Measurements from ENCODE around the gene NUP62CL.

DNA sequence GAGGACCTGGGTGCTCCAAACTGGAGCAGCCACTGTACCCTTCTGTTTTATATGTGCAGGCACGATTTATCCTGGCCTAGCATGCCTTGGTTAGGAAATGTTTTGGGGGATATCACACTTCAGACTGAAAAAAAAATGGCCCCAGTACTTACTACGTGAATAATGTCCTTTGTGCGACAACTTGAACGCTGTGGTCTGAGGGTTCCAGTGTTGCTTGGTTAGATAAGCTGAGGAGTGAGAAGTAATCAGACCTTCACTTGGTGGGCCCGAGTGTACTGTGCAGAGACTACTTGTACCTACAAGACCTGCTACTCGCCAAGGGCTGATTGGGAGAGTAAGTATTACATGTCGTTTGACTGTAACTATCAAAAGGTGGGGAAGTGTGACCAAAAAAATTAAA, 856 bp upstream of the NUP62CL start:
- TF ChIP-seq ZNF24 (IDR thresholded peaks at IDR 0.05) (no peak), NAIF1 (CRISPR knock-in tag; IDR thresholded peaks at IDR 0.05; ENCODE audit: borderline replicate concordance) (no peak), TCF7 (IDR thresholded peaks at IDR 0.05; ENCODE audit: low read depth) (no peak), ZNF850 (CRISPR knock-in tag; conservative IDR thresholded peaks at IDR 0.05) (no peak)
- TF ChIP-seq, protein P1, sequence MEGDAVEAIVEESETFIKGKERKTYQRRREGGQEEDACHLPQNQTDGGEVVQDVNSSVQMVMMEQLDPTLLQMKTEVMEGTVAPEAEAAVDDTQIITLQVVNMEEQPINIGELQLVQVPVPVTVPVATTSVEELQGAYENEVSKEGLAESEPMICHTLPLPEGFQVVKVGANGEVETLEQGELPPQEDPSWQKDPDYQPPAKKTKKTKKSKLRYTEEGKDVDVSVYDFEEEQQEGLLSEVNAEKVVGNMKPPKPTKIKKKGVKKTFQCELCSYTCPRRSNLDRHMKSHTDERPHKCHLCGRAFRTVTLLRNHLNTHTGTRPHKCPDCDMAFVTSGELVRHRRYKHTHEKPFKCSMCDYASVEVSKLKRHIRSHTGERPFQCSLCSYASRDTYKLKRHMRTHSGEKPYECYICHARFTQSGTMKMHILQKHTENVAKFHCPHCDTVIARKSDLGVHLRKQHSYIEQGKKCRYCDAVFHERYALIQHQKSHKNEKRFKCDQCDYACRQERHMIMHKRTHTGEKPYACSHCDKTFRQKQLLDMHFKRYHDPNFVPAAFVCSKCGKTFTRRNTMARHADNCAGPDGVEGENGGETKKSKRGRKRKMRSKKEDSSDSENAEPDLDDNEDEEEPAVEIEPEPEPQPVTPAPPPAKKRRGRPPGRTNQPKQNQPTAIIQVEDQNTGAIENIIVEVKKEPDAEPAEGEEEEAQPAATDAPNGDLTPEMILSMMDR (CRISPR knock-in tag; IDR thresholded peaks at IDR 0.05) = no peak
- TF ChIP-seq, protein P2, sequence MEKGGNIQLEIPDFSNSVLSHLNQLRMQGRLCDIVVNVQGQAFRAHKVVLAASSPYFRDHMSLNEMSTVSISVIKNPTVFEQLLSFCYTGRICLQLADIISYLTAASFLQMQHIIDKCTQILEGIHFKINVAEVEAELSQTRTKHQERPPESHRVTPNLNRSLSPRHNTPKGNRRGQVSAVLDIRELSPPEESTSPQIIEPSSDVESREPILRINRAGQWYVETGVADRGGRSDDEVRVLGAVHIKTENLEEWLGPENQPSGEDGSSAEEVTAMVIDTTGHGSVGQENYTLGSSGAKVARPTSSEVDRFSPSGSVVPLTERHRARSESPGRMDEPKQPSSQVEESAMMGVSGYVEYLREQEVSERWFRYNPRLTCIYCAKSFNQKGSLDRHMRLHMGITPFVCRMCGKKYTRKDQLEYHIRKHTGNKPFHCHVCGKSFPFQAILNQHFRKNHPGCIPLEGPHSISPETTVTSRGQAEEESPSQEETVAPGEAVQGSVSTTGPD (CRISPR knock-in tag; IDR thresholded peaks at IDR 0.05) = no peak

Data from HepG2 (cell line).